COLO829 (cell line): ENCODE results near the gene RGS16.

Source experiments
- DNase-seq: peaks from one replicate; pipeline ENCODE4 v3.0.0; 2012; ENCODE audit warnings: low spot score

RGS16 gene

DNA sequence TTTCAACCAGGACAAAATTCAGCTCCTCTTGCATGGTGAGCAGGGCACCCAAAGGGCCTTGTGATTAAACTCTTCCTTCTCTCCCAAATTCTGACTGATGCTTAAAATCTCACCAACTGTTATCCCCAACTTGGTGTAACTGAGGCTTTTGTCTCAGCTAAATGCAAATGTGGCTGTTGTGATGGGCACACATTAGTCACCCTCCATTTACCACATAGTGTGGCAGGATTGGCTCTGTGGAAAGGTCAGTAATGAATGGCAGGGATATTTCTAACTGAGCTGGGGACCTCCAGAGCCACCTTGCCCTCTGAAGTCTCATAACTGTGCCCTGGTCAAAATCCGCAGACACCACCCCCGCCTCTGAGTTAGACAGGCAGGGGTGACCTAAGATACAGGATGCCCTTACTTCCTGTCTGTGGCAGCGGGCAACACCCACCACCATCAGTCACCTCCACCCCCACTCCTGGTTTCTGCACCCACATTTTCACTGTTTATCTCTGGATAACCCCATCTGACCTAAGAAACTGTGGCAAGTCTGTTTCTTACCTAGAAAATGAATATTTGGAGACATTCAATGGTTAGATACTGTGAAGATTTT lies 25.4 kb upstream of the RGS16 start:
- no peak for DNase-seq

DNA sequence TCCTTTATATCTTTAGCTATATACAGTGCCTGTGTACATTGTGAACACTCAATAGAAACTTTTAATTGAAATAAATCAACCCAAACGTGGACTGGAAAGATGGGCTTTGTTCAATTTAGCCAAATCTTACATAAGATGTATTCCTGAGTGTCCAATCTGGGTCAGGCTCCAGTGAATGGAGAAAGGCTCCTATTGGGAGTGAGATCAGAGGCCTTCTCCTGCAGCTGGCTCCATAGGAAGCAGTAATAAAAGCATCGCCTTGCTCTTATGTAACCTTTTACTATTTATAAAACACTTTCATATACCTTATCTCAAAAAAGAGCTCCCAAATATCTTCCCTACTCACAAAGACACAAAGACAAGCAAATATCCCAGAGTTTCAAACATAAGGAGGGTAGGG lies 24.9 kb upstream of the RGS16 start:
- DNase-seq, result no peak

DNA sequence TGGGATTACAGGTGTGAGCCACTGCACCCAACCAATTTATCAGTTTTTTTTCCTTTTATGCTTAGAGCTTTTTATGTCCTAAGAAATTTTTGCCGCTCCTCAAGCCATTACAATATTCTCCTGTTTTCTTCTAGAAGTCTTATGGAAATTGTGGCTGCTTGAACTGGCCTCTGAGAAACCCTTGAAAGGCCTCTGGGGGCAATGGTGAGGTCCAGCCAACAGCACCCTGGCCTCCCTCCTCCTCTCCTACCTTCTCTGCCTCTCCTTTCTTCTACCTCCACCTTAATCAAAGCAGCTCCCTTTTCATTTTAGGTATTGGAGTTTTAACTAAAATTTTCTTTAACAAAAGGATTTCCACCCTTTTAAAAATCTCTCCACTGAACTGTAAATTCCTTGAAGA lies 24.5 kb upstream of the RGS16 start:
- no peak for DNase-seq

DNA sequence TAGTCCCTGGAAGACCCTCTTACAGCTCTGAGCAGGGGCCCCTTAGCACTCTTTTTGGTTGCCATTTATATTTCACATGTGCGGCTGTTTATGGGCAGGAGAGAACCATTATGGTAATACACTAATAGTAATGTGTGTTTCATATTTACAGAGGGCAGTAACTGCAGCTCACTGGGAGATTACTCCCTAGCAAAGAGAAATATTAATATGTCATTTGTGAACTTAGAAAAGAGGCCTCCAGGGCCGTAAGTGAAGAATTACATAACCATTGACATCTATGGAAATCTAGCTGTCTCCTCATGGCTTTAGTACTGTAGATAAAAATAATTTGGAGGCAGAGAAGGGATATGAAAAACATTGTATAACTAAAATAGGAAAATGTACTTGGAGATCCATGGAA lies 23.4 kb upstream of the RGS16 start:
- no peak for DNase-seq

DNA sequence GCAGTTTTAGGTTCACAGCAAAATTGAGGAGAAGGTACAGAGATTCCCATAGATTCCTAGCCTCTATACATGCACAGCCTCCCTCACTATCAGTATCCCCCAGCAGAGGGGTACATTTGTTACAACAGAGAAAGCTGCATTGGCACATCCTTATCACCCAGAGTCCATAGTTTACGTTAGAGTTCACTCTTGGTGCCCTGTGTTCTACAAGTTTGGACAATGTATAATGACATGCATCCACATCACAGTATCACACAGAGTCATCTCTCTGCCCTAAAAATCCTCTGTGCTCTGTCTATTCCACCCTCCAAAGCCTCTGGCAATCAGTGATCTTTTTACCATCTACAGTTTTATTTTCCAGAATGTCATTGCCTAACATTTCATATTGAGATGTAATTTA lies 22.3 kb upstream of the RGS16 start:
- no peak for DNase-seq

DNA sequence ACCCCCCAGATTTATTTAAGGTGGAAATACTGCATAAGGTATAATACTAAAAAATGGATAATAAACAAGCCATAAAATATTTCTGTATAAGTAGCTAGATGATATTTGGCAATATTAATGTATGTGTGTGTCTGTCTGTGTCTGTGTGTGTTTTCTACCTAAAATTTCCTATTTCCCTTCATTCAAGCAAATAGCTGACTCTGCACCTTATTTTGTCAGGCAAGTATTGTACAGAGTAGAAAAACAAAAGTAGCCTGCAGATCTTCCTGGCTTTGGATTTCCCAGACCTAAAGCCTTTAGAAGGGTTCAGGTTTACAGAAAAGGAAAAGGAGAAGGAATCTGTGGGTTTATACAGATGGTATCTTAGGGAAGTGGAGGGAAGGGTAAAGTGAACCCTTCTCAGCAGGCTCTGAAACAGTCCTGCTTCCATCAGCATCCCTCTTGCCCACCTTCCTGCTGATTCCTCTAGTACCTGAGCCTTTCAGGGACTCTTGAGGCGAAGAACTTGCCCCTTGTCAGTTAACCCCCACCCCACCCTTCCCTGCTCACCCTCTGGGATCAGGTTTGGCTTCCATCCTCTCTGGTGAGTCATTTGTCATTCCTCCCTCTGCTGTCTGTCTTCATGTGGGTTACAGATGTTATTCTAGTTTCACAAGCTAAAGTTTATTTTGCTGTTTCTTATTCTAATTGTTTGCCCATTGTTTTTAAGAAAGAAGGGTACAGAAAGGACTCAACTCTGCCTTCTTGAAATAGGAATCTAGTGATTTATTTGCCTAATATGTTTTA lies 21.7 kb upstream of the RGS16 start:
- no peak for DNase-seq

DNA sequence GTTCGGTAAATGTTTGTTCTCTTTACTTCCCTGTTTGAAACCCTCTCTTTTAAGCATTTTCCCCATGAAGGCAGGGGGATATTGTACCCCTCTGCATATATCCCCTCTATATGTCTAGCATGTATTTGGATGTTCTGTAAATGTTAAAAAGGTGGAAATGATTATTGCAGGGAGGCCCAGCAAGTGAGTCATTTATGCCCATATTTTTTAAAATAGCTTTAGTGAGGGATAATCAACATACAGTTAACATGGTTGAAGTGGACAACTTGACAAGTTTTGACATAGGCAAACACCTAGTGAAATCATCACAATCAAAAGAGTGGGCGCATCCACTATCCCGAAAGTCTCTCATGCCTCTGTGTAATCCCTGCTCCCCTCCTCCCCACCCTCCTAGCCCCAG lies 20.8 kb upstream of the RGS16 start:
- no peak for DNase-seq

DNA sequence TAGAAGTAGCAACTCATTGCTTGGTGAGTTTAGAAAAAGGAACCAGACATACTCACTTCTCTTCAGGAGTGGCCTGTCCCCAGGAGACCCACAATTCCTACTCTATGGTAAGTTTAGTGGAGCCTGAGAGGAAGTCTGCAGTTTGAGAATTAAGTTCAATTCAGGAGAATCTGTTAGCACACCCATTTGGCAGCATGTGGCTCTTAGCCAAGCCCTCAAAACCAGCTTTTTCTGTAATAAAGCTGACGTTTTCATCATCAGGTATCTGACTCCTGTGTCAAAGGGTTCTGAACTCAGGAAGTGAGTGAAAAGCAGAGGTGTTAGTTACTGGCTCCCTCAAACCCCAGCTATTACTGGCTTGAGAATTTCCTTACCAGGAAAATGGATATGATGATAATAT lies 20.4 kb upstream of the RGS16 start:
- DNase-seq, result no peak

DNA sequence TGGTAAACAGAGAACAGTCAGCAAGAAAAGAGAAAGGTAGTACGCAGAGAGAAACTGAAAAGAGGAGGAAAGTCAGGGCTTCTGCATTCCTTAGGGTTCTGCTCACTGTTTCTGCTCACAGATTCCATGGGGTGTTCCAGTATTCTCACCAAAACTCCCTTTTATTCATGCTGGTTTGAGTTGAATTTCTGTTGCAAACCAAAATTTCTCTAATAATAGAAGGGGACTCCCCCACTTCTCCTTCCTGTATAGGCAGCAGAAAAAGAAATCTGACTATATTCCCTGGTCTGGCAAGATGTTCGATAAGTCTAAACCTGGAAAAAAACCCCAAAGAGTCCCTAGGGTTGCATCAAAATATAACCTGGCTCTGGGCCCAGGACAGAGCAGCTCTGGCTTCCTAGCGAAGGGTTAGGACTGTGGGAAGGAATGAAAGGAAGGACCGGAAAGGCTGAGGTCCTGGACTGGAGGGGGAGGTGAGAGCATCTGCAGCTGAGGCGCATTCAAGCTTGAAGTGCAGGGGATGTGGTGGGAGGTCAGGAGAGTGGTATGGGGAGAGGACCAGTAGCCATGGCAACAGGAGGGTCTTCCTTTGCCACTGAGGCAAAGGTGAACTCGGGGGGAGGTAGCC lies 18.8 kb upstream of the RGS16 start:
- no peak for DNase-seq

DNA sequence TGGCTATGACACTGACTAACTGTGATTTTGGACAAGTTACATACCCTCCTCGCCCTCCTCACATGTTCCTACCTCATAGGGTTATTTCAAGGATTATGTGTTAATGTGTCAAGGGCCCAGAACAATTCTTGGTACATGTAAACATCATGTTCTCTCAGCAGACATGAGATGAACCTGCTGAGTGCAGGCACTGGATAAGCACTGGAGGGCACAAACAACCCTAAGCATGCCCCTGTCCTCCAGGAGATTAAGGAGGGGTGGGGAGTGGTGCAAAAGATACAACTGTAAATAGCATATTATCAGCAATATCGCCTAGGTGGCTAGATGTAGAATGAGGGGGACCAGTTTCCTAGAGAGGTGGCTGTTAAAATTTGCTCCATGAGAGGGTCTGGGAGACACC lies 17.7 kb upstream of the RGS16 start:
- DNase-seq, result no peak

DNA sequence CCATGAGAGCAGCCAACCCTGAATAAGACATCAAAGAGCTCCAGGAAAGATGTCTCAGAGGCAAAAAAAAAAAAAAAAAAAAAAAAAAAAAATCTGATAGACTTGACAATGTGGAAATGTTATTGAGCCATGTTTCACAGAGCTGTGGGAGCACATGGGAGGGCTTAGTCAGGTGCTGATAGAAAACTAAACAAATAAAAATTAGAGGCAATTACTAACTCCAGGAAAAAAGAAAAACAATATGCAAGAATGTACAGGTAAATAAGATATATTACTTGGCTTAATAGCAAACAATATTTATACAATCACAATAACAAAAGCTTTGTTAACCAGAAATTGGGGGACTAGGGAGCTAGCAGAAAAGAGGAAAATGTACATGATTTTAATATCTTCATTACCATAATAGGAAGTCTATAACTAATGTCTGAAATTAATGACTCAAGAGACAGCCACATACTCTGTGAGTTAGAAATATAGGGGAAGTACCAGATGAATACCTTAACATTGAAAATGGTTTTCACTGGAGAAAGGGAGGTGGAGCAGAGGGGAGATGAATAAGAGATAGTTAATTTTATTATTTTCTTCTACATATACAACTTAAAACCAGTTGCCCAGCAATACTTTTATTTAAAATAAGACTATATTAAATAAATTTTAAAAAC lies 16.9 kb upstream of the RGS16 start:
- DNase-seq, result no peak

DNA sequence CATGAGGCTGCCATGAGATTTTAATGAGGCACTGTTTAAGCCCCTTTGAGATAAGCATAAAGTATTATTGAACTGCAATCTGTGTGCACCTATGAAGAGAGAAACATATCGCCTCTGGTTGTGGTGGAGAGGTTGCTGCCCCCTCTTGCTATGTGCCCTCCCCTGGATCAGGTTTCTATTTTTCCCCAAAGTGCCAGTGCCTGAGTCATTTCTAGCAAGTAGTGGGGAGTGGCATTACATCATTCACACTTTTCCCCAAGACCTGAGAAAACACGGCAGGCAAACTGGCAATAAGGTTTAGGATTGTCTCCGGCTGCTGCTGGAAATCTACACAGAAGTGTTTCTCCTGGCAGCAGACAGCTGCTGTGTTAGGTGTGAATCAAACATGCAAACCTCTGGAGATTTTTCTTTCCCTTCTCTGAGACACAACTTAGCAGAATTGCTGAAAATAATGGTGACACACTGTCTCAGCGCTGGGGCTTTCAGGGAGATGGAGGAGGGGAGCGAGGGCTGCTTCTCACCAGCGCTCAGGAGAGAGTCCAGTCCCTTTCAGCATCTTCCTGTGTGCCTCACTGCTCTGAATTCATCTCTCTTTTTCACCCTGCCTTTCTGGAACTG lies 13.7 kb upstream of the RGS16 start:
- no peak for DNase-seq

DNA sequence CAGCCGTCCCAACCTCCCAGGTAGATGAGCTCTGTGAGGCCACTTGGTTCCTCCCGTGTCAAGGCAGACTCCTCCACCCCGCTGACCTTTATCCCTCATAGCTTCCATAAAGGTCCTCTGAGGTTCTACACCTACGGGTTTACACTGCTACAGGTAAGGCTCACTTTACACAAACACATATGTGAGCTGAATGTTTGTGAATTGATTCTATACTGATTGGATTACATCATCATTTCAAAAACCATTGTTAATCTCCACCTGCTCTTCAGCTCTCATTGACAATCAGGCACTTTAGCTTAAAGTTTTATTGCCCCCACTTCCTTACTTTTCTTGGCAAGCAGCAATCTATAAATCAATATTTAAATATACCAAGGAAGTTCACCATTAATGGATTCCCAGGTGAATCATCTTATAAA lies 12.8 kb upstream of the RGS16 start:
- no peak for DNase-seq

DNA sequence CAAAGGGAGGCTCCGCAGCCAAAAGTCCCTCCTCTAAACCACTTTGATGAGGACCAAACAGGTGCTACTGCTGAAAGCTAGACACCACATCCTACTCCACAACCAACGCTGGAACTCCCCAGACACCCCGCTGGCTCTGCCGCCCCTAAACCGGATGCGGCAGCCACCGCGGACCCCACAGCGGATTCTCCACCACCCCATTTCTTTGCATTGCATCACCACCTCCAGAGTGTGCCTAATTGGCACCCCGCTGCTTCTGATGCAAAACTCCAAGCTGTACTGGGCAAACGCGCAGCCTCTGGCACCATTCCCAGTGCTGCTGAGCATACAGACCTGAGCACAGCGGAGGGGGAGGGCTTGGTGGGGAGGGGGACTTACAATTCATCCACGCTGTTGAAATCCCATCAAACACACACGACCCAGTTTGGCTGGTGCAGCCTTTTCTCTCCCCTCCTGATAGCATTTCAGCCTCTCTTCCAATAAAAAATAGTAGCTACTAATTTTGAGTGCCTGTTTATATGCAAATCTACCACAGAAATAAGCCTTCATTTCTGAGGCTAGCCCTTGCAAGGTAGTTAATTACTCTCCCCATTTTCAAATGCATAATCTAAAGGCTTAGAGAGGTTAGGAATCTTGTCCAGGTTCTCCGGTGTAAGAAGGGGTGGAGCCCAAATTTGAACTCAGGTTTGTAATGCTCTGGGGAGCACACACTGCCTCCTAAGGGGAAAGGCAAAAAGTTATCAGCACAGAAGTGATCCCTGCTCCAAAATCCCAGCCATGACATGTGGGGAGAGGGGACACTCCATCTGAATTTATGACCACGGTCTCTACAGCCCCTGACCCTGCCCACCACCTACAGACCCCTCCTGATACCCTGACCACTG lies 12.2 kb upstream of the RGS16 start:
- DNase-seq, result no peak

DNA sequence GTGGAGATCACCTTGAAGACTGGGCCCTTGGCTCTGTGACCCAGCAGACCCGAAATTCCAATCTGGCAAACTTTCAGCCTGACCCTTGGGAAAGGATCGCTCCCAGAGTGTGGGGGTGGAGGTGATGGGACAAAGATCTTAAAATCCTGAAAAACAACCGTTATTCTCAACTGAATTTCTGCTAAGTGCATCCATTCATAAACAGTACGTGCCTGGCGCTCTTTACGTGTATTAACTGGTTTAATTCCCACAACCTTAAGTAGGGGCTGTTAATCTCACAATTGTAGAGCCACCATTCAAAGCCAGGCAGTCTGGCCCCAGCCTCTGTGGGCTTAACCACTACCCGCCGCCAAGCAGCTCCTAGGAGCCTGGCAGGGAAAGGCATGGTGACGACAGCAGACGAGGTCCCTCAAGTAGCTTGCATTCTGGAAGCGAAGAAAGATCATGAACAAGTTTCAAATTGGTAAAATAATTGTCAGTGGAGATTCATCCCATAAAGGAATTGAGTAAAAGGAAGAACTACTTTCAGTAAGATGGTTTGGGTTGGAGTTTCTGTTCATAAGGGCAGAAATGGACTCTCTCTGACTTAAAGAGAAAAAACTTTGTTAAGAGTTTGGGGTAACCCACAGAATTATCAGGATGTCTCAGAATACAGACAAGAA lies 11.4 kb upstream of the RGS16 start:
- no peak for DNase-seq

DNA sequence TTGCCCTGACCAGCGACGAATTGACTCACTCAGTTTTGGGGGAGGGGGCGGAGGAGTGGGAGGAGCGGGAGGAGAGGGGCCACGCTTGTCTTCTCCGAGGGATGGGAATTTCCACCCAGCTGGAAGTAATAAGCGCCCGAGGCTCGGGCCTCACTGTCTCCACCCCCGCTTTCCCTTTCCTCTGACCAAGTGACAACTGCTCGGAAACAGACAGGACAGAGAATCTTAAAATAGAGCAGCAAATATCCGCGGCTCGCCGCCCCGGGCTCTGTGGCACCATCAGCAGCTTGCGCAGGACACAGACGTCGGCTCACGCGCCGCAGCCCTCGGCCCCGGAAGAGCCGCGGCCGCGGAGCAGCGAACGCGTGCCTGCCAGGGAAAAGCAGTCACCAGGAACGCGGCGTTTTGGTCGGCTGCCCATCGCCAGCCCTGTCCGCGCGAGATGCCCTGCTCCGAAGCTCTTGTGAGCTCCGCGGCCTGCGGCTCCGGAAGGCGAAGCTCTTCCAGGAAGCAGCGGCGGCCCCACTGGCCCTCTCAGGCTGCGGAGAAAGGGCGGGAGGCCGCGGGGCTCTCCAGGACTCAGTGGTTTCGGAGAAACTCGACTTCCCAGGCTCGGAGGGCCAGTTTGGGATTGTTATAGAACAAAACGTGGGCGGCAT lies 10.7 kb upstream of the RGS16 start:
- DNase-seq, result peak; percentile 72

DNA sequence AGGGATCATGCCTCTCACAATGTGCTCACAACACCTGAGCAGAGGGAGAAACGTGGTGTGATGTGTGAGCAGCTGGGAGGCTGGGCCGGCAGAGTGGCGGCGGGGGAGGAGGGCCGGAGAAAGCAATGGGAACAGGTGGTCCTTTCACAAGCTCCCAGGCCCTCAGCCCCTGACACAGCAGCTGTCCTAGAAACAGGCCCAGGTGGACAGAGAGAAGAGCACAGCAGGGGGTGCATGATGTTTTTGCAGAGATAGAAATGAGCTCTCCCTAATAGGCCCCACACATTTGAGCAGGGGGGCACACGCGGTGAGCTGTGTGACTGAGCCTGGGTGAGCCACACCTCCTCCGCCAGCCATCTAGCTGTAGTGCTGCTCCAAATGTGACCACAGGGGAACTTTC lies 7.6 kb upstream of the RGS16 start:
- no peak for DNase-seq

DNA sequence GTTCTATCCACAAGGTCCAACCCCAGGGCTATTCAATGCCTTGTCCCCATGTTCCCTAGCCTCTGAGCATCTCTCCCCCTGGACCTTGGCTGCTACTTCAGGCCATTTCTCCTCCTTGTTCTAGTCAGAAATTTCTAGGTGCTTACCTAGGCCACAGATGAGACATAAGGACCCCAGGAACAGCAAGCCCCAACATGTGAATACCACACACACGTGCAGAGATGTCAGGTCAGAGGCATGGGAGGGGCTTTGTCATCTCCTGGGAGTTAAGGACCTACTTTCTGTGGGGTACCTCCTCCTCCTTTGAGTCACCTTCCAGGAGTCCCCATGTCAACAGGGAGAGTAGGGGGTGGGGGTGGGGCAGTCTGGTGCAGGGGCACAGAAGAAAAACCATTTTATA lies 7.1 kb upstream of the RGS16 start:
- no peak for DNase-seq

DNA sequence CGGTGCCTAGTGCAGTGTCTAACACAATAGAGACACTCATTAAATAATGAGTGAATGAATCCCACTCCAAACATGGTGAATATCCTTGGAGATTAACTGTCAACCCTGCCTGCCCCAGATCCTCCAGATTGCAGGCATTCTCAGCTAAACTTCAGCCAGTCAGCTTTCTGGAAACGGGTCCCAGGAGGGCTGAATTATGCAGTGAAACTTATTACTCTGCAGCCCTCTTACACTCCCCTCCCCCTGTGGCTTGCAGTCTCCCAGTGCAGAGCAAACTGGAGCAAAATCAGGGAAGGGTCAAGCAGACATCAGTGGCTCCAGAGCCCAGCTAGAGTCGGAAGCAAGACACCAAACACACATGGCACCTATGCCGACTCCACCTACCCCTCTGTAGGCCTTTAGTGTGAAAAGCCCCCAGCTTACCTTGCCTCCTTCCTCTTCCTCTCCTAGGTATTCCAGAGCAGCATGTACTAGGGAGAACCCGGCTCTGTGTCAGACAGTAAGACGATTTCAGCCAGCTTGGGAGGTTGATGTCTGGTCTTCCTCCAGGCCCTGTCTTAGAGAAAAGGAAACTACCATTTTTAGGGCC lies 6.5 kb upstream of the RGS16 start:
- DNase-seq, result no peak
